GM19193 (cell line): ENCODE results near the gene OOSP3.

Experiments
- POLR2A ChIP-seq: IDR thresholded peaks from 4 replicates; pipeline ENCODE4 v1.6.1; 2011; ENCODE audit not compliant: insufficient read depth, insufficient read length; ENCODE audit errors: extremely low read depth

OOSP3 gene

GRCh38 chr11:59878575-59878974 lies at the start of gene OOSP3:
Gene OOSP3 (plus strand): TSS chr11:59878782. CDS start chr11:59878809, 27 bp downstream.
- TF ChIP-seq POLR2A, result no peak

DNA sequence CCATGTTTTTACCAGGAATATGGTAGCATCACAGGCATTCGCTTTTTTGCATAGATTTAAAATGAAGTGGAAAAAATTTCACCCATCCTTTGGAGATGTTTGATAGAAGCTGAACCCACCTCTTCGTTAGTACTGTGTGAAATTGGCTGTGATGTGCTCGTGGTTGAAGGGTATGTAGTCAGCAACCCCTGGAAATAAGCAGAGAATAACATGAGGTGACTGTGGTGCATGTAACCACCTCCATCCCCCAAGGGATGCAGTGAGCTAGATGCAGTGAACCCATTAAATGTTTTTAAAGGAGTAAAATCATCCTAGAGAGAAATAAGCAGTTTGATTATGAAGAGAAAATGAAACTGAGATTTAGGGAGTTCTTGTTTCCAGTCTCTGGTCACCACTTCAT lies 49.2 kb upstream of the OOSP3 start:
- no peak for TF ChIP-seq POLR2A

- no peak for TF ChIP-seq POLR2A
Observed at GRCh38 chr11:59833602-59834001, 45.0 kb upstream of the OOSP3 start.

GRCh38 chr11:59839615-59840014 lies 39.0 kb upstream of the OOSP3 start:
- TF ChIP-seq POLR2A, result no peak

DNA sequence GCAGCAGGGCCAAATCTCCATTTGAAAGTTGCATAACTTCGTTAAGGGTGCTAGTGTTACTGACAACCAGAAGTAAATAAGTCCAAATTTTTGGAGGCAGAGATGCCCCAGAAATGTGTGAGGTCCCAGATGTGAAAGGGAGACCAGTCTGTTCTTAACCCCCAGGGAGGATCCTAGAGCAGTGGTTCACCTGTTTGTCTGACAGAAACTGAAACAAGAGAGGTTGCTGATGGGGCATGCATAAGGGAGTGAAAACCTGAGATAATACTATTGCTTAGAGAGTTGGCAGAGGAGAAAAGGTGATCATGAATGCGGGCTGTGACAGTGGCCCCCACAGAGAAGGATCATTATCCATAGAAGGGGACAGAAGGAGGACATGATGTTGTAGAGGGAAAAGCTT lies 37.1 kb upstream of the OOSP3 start:
- no peak for TF ChIP-seq POLR2A

GRCh38 chr11:59842316-59842715 lies 36.3 kb upstream of the OOSP3 start:
- no peak for TF ChIP-seq POLR2A

- TF ChIP-seq POLR2A, result no peak
Observed at GRCh38 chr11:59845399-59845798, 33.2 kb upstream of the OOSP3 start, which contains the start of gene CBLIF. Gene CBLIF (minus strand): TSS chr11:59845499. CDS start chr11:59845453, 46 bp downstream.

GRCh38 chr11:59846556-59846955 lies 32.0 kb upstream of the OOSP3 start:
- TF ChIP-seq POLR2A, result no peak

DNA sequence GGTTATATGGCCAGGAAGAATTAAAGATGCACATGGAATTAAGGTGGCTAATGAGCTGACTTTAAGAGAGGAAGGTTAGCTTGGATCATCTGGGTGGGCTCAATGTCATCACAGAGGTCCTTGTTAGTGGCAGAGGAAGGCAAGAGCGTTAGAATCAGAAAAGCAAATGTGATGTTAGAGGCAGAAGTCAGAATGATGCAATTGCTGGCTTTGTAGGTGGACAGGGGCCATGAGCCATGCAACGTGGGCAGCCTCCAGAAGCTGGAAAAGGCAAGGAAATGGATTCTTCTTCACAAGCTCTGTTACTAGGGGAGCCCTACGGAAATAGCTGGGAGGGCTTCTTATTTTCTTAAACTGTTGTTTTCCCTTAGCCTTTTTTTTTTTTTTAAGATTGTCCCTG lies 31.0 kb upstream of the OOSP3 start:
- no peak for TF ChIP-seq POLR2A

GRCh38 chr11:59849129-59849528 lies 29.5 kb upstream of the OOSP3 start:
- TF ChIP-seq POLR2A, result no peak

DNA sequence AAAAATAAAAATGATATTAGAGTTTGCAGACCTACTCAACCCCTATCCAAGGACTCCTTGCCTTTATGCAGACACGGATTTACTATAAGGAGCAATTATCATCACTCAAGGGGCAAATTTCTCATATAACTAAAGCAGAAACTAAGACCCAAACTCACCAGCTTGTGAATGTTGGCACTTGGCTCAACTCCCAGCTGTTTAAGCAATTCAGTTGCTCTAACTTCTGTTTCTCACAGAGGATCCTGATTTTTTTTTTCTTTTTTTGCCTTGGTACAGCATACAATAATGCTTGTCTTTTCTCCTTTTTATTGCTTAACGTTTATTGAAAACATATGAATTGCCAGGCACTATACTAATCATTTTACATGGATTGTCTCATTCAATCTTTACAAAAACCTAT lies 23.7 kb upstream of the OOSP3 start:
- TF ChIP-seq POLR2A, result no peak

- no peak for TF ChIP-seq POLR2A
Observed at GRCh38 chr11:59857439-59858434, 20.8 kb upstream of the OOSP3 start.

- no peak for TF ChIP-seq POLR2A
Observed at GRCh38 chr11:59859673-59860072, 18.9 kb upstream of the OOSP3 start.

GRCh38 chr11:59862252-59862651 lies 16.3 kb upstream of the OOSP3 start:
- TF ChIP-seq POLR2A, result no peak

GRCh38 chr11:59865031-59865430 lies 13.6 kb upstream of the OOSP3 start:
- TF ChIP-seq POLR2A, result no peak

- no peak for TF ChIP-seq POLR2A
Observed at GRCh38 chr11:59866397-59866796, 12.2 kb upstream of the OOSP3 start, which contains the start of gene TCN1. Gene TCN1 (minus strand): TSS chr11:59866487. CDS start chr11:59866470, 17 bp downstream.
